Measurements from ENCODE around the gene STAT5A.

DNA sequence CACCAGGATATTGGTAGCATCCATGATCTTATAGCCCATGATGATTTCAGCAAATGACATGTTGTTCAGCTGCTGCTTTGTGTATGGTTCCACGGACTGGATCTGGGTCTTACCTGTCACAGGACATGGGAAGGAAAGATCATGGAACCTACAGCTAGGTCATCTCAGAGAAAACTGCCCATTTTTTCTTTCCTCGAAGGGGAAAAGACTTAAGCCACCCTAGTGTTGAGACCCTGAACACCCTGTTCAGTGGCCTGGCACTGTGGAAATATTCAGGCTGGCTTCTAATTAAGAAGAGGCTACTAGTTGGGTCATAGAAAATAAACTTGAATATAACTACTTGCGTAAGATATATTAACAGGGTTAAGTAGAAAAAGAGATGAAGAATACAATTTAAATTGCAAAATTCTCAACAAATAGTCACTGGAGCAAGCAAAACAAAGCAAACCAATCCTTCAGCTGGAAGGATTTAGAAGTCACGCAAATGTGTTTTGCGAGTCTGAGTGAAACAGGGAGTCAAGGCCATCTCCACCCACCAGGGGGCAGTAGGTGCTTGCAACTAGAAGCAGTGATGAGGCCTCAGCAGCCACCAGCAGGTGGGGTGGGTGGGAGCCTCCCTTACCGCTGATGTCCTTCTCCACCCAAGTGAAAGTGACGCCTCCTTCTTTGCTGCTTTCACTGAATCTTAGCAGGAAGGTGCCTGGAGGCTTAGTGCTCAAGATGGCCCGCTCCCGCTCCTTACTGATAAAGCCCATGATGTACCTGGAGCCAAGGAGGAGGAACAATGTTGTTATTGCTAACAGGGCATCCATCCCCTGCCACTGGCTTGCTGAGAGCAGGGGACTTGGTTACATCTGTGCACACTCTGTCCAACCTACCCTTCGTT lies 34.3 kb downstream of the STAT5A start:
- peak; percentile 98 to 100 (median 100) for TF ChIP-seq CTCF (IDR thresholded peaks at IDR 0.05)
- peak in 1 of 2 donors; percentile 22 for TF ChIP-seq POLR2A (IDR thresholded peaks at IDR 0.05)

Data from uterus (tissue), 2 donors.